ENCODE results near the gene LSS.

- TF ChIP-seq CTCF (IDR thresholded peaks at IDR 0.05; ENCODE audit: low read length) (no peak), EZH2 (optimal IDR thresholded peaks at IDR 0.05; ENCODE audit: low read depth, low read length) (no peak), EZH2phosphoT487 (IDR thresholded peaks at IDR 0.05; ENCODE audit: low read length) (no peak)
These were observed 83.3 kb downstream of the LSS start for GRCh38 chr21:46145159-46145839.

Data from MM.1S (cell line).